ENCODE data around the gene KRTAP12-3.

DNA sequence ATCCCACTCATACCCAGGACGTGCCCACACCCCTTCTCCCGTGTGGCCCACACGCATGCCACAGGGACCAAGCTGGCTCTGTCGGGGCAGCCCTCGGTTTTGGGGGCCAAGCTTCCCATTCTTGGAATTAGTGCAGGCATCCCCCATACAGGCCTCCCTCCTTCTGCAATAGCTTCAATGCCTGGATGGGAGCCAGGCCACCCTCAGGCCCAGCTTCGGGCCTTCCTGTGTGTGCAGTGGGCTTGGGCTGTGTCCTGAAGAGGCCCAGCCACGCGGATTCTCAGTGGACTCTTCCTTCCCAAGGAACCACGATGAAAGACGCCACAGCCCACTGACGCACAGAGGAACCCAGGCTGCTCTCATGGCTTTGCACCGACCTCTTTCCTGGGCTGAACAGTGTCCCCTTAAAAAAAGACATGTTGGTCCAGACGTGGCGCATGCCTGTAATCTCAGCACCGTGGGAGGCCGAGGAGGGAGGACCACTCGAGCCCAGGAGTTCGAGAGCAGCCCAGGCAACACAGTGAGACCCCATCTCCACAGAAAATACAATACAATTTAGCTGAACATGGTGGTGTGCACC lies 8.1 kb upstream of the KRTAP12-3 start:
- no peak for TF ChIP-seq EZH2 (IDR thresholded peaks at IDR 0.05)
- no peak for TF ChIP-seq POLR2AphosphoS5 (IDR thresholded peaks at IDR 0.05; ENCODE audit: borderline replicate concordance, low read depth, low read length)
- no peak for TF ChIP-seq FOXP2 (optimal IDR thresholded peaks at IDR 0.05; ENCODE audit: control extremely low read depth, extremely low read length, insufficient read depth)

All from SK-N-MC (cell line).